ENCODE data around the gene PATL1. TPM values are rescaled to one million over a fixed set of nuclear protein-coding genes. Genes with fewer than 3 reads are reported as not detected.

Gene PATL1
- total and polyA plus RNA-seq, 9 donors: 11.1 to 44.2 (median 30.8) TPM

DNA sequence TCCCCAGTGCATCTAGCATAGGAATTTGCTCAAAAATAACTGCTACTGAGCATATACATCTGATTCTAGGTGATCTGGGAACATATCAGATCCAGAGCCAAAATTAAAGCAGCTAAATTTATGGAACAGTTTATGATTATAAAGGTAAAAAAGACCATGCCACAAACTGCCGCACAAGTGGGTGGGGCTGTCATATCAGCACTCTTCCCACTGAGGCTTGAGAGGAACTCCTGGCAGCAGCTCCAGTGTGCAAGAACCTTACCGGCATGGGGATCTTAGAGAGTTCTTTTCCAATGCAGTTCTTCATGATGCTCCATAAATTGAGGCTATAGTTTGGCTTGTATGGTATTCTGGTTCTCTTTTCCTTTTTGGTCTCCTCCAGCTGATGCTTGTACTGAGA, 68.6 kb downstream of the PATL1 start:
- no peak overlapping the region for H3K4me3 ChIP-seq
- intact Hi-C loops (cut with DNase I): no loop called here
- no peaks in the 10 kb centered on the region for H3K36me3 ChIP-seq
- no peak overlapping the region for H3K27ac ChIP-seq
- TF ChIP-seq EP300 (IDR thresholded peaks at IDR 0.05) (no peak), POLR2A (IDR thresholded peaks at IDR 0.05) (no peak)
- TF ChIP-seq, protein P1, sequence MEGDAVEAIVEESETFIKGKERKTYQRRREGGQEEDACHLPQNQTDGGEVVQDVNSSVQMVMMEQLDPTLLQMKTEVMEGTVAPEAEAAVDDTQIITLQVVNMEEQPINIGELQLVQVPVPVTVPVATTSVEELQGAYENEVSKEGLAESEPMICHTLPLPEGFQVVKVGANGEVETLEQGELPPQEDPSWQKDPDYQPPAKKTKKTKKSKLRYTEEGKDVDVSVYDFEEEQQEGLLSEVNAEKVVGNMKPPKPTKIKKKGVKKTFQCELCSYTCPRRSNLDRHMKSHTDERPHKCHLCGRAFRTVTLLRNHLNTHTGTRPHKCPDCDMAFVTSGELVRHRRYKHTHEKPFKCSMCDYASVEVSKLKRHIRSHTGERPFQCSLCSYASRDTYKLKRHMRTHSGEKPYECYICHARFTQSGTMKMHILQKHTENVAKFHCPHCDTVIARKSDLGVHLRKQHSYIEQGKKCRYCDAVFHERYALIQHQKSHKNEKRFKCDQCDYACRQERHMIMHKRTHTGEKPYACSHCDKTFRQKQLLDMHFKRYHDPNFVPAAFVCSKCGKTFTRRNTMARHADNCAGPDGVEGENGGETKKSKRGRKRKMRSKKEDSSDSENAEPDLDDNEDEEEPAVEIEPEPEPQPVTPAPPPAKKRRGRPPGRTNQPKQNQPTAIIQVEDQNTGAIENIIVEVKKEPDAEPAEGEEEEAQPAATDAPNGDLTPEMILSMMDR (IDR thresholded peaks at IDR 0.05): no peak
- H3K9me3 ChIP-seq: no peaks in the 10 kb centered on the region
- no peak for DNase-seq
- WGBS, 3 donors: 91 to 95% (median 92%) methylated on average over 2 of the region's 2 CpGs
- peaks cover 3% of the 10 kb centered on the region for H3K4me1 ChIP-seq (ENCODE audit: insufficient read depth)
- no peaks in the 10 kb centered on the region for H3K27me3 ChIP-seq

DNA sequence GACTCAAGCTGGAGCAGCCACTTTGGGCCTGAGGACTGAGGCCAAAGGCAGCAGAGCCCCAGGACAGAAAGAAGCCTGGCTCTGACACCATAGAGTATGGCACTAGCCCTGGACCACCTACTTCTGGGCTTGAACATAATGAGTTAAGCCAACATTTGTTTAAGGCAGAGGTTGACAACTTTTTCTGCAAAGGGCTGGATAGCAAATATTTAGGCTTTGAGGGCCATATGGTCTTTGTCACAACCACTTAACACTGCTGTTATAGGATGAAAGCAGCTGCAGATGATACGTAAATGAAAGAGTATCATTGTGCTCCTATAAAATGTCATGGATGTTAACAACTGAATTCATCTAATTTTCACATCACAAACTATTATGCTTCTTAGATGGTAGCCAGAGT, 69.9 kb downstream of the PATL1 start:
- Histone ChIP-seq H3K27me3 (no peaks in the 10 kb centered on the region), H3K27ac (no peak overlapping the region), H3K9me3 (no peaks in the 10 kb centered on the region), H3K36me3 (no peaks in the 10 kb centered on the region), H3K4me1 (ENCODE audit: insufficient read depth) (peaks cover 3% of the 10 kb centered on the region), H3K4me3 (no peak overlapping the region)
- intact Hi-C loops (cut with DNase I): no loop called here
- TF ChIP-seq, protein P1 (IDR thresholded peaks at IDR 0.05): no peak
- TF ChIP-seq EP300 (IDR thresholded peaks at IDR 0.05) (no peak), POLR2A (IDR thresholded peaks at IDR 0.05) (no peak)
- no peak for DNase-seq
- 79 to 91% (median 88%) methylated on average over 1 of the region's 1 CpG for WGBS, 3 donors

Small RNAs within 50 kb of the gene (microRNA-seq; reads per million reads assigned to microRNA genes)
- gene MIR3162: 0 to 0.18 (median 0) reads per million in 3 donors

Small RNAs within 50 kb of the gene (small RNA-seq; reads per million reads assigned to genes)
- not detected for gene MIR3162

Other genes with a start within 250 kb of the PATL1 start
- gene OR5A2, start 242.6 kb downstream of the PATL1 start, total RNA-seq: not detected
- gene OR5A2, start 242.6 kb downstream of the PATL1 start, polyA plus RNA-seq: not detected
- not detected for gene OR5A1, start 232.6 kb downstream of the PATL1 start, total RNA-seq
- not detected for gene OR5A1, start 232.6 kb downstream of the PATL1 start, polyA plus RNA-seq
- not detected for gene OR4D6, start 212.1 kb downstream of the PATL1 start, total RNA-seq
- not detected for gene OR4D6, start 212.1 kb downstream of the PATL1 start, polyA plus RNA-seq
- not detected for gene OR4D10, start 195.7 kb downstream of the PATL1 start, total RNA-seq
- gene OR4D10, start 195.7 kb downstream of the PATL1 start, polyA plus RNA-seq: not detected
- gene OR4D11, start 165.5 kb downstream of the PATL1 start, total RNA-seq: not detected
- gene OR4D11, start 165.5 kb downstream of the PATL1 start, polyA plus RNA-seq: not detected
- not detected for gene OR4D9, start 157.5 kb downstream of the PATL1 start, total RNA-seq
- not detected for gene OR4D9, start 157.5 kb downstream of the PATL1 start, polyA plus RNA-seq
- 10 to 100 TPM; 27.1 to 46.4 (median 42.4) TPM for gene OSBP, start 53.3 kb downstream of the PATL1 start, total RNA-seq
- gene OSBP, start 53.3 kb downstream of the PATL1 start, polyA plus RNA-seq: 10 to 100 TPM; 20.5 to 58.0 TPM
- not detected for gene OR10V1, start 44.8 kb upstream of the PATL1 start, total RNA-seq
- gene OR10V1, start 44.8 kb upstream of the PATL1 start, polyA plus RNA-seq: not detected
- gene STX3, start 86.3 kb upstream of the PATL1 start, total RNA-seq: 10 to 100 TPM; 14.6 to 29.4 (median 16.2) TPM
- gene STX3, start 86.3 kb upstream of the PATL1 start, polyA plus RNA-seq: 10 to 100 TPM; 13.3 to 23.1 TPM
- 10 to 100 TPM; 30.0 to 40.4 (median 35.9) TPM for gene MRPL16, start 141.7 kb upstream of the PATL1 start, total RNA-seq
- gene MRPL16, start 141.7 kb upstream of the PATL1 start, polyA plus RNA-seq: 10 to 100 TPM; 45.4 to 68.1 TPM
- not detected for gene CBLIF, start 176.5 kb upstream of the PATL1 start, total RNA-seq
- not detected for gene CBLIF, start 176.5 kb upstream of the PATL1 start, polyA plus RNA-seq
- under 1 TPM in 1 of 7 donors, not detected in 6; 0.48 TPM for gene TCN1, start 197.4 kb upstream of the PATL1 start, total RNA-seq
- gene TCN1, start 197.4 kb upstream of the PATL1 start, polyA plus RNA-seq: not detected
- gene OOSP3, start 209.7 kb upstream of the PATL1 start, total RNA-seq: not detected
- gene OOSP3, start 209.7 kb upstream of the PATL1 start, polyA plus RNA-seq: not detected

All from ovary (tissue), 9 donors.